Stimulated activated CD4-positive, alpha-beta T cell treated with anti-CD3 and anti-CD28 coated beads, Interleukin-4, amount 100 ng/mL, for 24 hours (primary cell): ENCODE results near the gene RABEP1.

Source experiments
- DNase-seq: peaks from one replicate; pipeline ENCODE4 v3.0.0-alpha.2; 2020

RABEP1 gene

GRCh38 chr17:5269241-5269960, 12.7 kb upstream of the RABEP1 start:
- DNase-seq = no peak

- DNase-seq = peak; percentile 67
Observed at GRCh38 chr17:5272322-5272721, 9.8 kb upstream of the RABEP1 start.

GRCh38 chr17:5282642-5283217, 646 bp downstream of the RABEP1 start:
- DNase-seq = peak; percentile 53

GRCh38 chr17:5283571-5284315, 1.7 kb downstream of the RABEP1 start:
- DNase-seq = no peak

- no peak for DNase-seq
Observed at GRCh38 chr17:5284681-5285080, 2.6 kb downstream of the RABEP1 start.

GRCh38 chr17:5286846-5287245, 4.8 kb downstream of the RABEP1 start:
- no peak for DNase-seq

GRCh38 chr17:5291683-5292350, 9.7 kb downstream of the RABEP1 start:
- DNase-seq = no peak

- DNase-seq = no peak
Observed at GRCh38 chr17:5297245-5297644, 15.2 kb downstream of the RABEP1 start.

GRCh38 chr17:5299383-5299782, 17.3 kb downstream of the RABEP1 start:
- no peak for DNase-seq

- DNase-seq = no peak
Observed at GRCh38 chr17:5304636-5305035, 22.6 kb downstream of the RABEP1 start.

GRCh38 chr17:5309851-5310250, 27.8 kb downstream of the RABEP1 start:
- no peak for DNase-seq

- no peak for DNase-seq
Observed at GRCh38 chr17:5325851-5326250, 43.8 kb downstream of the RABEP1 start.

GRCh38 chr17:5329784-5330557, 47.9 kb downstream of the RABEP1 start:
- no peak for DNase-seq

GRCh38 chr17:5330981-5331380, 48.9 kb downstream of the RABEP1 start:
- no peak for DNase-seq

- no peak for DNase-seq
Observed at GRCh38 chr17:5331506-5331905, 49.4 kb downstream of the RABEP1 start.

- no peak for DNase-seq
Observed at GRCh38 chr17:5344914-5345313, 62.8 kb downstream of the RABEP1 start.

GRCh38 chr17:5352681-5353289, 70.7 kb downstream of the RABEP1 start:
- DNase-seq = no peak

- no peak for DNase-seq
Observed at GRCh38 chr17:5354310-5354709, 72.2 kb downstream of the RABEP1 start.

GRCh38 chr17:5354886-5355415, 72.9 kb downstream of the RABEP1 start:
- no peak for DNase-seq

- DNase-seq = no peak
Observed at GRCh38 chr17:5355421-5356129, 73.5 kb downstream of the RABEP1 start.

- DNase-seq = no peak
Observed at GRCh38 chr17:5361426-5361825, 79.3 kb downstream of the RABEP1 start.
